ENCODE results near the gene URI1. TPM values are rescaled to one million over a fixed set of nuclear protein-coding genes. Genes with fewer than 3 reads are reported as not detected.

Gene URI1
- total RNA-seq, 2 donors from 2014 or later, result 44.5 to 55.3 TPM

DNA sequence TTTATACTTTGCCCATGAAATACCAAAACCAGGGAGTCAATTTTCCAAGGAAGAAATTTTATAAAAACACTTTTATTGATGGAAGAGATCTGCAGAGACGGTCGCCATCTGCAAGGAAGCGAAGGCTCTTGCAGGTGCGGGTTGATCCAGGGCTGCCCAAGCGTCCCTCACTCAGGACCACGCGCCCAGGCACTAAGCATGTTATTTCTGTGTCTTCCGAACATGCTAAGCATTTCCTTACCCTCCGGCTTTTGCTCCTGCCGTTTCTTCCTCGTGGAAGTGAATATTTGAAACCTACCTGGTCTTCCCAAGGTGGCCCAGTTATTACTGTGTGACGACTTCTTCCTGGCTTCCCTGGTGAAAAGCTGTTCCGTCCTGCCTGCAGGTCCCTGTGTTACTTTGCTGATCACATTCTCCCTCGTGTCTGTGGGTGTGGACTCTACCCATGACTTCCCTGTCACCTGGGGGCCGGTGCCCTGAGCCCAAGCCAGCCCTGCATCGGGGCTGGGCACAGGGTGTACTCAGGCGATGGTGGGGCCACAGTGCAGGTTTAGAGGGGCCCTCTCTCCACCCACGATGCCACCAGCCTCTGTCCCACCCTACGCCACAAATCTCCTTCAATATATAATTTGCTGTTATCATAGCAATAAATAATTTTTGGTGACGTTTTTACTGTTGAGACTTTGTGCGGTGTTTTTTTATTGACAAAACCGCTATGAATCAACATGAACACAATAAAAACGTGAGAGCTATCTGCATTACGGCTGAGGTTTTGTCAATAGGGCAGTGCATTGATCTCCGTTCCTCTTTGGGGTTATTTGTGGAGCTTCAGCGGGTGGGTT lies 119.4 kb downstream of the URI1 start:
- Histone ChIP-seq H3K4me1 (ENCODE audit: control insufficient read depth in 1 of 2, low read depth in 2 of 2) (no peaks in the 10 kb centered on the region), H3K4me3 (no peak overlapping the region), H3K27ac (no peak overlapping the region), H3K9me3 (no peaks in the 10 kb centered on the region), H3K27me3 (replicated peaks; ENCODE audit: insufficient read depth) (no peaks in the 10 kb centered on the region), H3K36me3 (no peaks in the 10 kb centered on the region)
- ATAC-seq (ENCODE audit: insufficient number of reproducible peaks, low FRiP score, low read depth) (no peak), DNase-seq (ENCODE audit: low spot score) (no peak)
- TF ChIP-seq, protein P1, sequence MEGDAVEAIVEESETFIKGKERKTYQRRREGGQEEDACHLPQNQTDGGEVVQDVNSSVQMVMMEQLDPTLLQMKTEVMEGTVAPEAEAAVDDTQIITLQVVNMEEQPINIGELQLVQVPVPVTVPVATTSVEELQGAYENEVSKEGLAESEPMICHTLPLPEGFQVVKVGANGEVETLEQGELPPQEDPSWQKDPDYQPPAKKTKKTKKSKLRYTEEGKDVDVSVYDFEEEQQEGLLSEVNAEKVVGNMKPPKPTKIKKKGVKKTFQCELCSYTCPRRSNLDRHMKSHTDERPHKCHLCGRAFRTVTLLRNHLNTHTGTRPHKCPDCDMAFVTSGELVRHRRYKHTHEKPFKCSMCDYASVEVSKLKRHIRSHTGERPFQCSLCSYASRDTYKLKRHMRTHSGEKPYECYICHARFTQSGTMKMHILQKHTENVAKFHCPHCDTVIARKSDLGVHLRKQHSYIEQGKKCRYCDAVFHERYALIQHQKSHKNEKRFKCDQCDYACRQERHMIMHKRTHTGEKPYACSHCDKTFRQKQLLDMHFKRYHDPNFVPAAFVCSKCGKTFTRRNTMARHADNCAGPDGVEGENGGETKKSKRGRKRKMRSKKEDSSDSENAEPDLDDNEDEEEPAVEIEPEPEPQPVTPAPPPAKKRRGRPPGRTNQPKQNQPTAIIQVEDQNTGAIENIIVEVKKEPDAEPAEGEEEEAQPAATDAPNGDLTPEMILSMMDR (IDR thresholded peaks at IDR 0.05), result no peak

DNA sequence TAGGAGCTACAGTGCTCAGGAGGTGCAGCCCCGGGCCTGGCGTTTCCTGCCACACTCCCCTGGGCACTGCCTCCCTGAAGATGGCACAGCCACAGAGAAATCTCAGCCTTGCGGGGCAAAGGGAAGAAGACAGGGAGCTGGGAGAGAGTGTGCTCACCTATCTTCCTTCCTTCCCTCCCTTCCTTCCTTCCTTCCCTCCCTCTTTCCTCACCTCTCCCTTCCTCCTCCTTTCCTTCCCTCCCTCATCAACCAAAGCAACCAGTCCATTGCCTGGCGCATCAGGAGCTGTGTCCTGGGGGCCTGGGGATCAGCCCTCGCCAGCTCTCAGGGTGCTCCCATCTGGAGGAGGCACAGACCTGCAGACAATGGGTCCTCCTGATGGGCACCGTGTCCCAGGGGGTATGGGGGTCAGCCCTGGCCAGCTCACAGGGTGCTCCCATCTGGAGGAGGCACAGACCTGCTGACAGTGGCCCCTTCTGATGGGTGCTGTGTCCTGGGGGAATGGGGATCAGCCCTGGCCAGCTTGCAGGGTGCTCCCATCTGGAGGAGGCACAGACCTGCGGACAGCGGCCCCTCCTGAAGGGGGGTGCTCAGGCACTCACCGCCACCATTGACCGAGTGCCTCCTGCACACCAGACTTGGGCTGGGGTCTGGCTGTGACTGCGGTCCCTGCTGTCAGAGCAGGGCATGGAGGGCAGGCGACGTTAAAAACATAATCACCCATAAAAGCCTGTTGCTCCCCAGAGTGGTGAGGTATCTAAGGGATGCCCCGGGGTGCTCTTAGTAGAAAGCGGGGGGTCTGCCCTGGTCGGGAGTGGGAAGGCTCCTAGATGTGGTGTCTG lies 120.2 kb downstream of the URI1 start:
- Histone ChIP-seq H3K9me3 (no peaks in the 10 kb centered on the region), H3K4me1 (ENCODE audit: control insufficient read depth in 1 of 2, low read depth in 2 of 2) (no peaks in the 10 kb centered on the region), H3K27me3 (replicated peaks; ENCODE audit: insufficient read depth) (no peaks in the 10 kb centered on the region), H3K27ac (no peak overlapping the region), H3K36me3 (no peaks in the 10 kb centered on the region), H3K4me3 (no peak overlapping the region)
- TF ChIP-seq, protein P1 (IDR thresholded peaks at IDR 0.05), result no peak
- DNase-seq (ENCODE audit: low spot score) (no peak), ATAC-seq (ENCODE audit: insufficient number of reproducible peaks, low FRiP score, low read depth) (no peak)

DNA sequence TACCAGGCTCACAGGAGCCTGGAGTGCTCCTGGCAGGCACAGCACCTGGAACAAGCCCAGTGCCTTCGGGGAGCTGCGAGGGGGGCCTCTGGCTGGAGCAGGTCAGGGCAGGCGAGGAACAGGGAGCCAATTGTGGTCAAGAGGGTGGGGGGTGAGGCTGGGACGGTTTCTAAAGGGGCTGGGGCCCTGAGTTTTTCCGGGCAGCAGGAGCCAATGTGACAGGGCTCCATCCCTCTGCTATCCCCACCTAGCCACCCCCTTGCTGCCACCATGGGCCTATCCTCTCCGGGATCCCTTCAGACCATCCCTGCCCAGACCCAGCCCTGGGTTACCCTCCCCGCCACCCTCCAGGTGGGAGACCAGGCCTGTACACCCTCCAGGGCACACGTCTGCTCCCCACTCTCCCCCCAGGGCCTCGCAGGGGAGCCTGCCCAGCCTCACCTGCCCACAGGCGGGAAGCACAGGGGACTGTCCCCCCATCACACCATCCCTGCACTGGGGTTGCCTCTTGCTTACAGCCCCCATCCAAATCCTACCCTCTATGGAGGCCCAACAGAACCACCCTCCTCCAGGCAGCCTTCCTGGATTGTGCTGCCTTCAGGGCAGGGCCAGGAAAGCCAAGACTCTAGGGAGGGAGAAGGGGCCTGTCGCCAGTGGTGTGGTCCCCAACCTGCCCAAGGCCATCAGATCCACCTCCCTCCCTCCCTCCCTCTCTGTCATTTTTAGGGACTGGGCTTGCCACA lies 121.0 kb downstream of the URI1 start:
- DNase-seq (ENCODE audit: low spot score) (no peak), ATAC-seq (ENCODE audit: insufficient number of reproducible peaks, low FRiP score, low read depth) (no peak)
- H3K27me3 ChIP-seq (replicated peaks; ENCODE audit: insufficient read depth), result no peaks in the 10 kb centered on the region
- no peak overlapping the region for H3K4me3 ChIP-seq
- no peaks in the 10 kb centered on the region for H3K9me3 ChIP-seq
- TF ChIP-seq, protein P1 (IDR thresholded peaks at IDR 0.05), result no peak
- no peaks in the 10 kb centered on the region for H3K36me3 ChIP-seq
- H3K27ac ChIP-seq, result no peak overlapping the region
- no peaks in the 10 kb centered on the region for H3K4me1 ChIP-seq (ENCODE audit: control insufficient read depth in 1 of 2, low read depth in 2 of 2)

DNA sequence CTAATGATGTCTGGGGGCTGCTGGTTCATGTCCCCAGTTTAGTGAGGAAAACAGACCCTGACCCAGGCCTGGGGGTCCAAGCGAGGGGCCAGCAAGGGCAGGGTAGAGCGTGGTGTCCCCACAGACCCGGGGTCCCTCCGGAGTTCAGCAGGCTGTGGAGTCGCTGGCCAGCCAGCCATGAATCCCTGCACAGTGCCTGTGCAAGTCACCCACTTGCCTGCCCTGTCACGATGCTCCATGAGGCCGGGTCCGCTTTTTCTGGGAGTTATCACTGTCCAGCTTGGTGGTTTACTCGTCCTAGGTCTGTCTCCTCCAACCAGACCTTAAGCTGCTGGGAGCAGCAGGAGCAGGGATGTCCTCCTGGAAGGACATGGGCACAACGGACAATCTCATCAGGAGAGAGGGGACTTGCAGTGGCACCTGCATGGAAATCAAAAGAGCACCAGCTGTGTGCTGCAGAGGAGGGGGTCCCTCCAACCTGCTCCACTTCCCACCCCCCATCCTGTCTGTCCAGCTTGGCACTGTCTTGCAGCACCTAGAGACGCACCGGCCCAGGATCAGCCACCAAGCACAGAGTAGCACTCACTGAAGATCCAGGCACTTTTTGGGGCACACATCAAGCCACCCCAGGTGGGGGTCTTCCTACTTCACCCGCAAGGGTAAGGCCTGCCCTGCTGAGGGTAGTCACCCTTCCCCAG lies 121.8 kb downstream of the URI1 start:
- TF ChIP-seq, protein P1 (IDR thresholded peaks at IDR 0.05), result no peak
- Histone ChIP-seq H3K27me3 (replicated peaks; ENCODE audit: insufficient read depth) (no peaks in the 10 kb centered on the region), H3K36me3 (no peaks in the 10 kb centered on the region), H3K4me3 (no peak overlapping the region), H3K9me3 (no peaks in the 10 kb centered on the region), H3K4me1 (ENCODE audit: control insufficient read depth in 1 of 2, low read depth in 2 of 2) (no peaks in the 10 kb centered on the region), H3K27ac (no peak overlapping the region)
- ATAC-seq (ENCODE audit: insufficient number of reproducible peaks, low FRiP score, low read depth) (no peak), DNase-seq (ENCODE audit: low spot score) (no peak)
